HepG2 (cell line): Measurements from ENCODE around the gene PLCB1. TPM values are rescaled to one million over a fixed set of nuclear protein-coding genes. Genes with fewer than 3 reads are reported as not detected.

Experiments
- CHD4 ChIP-seq: fragments of 200-600 bp; sonication (generic); IDR thresholded peaks from 2 replicates; pipeline ENCODE4 v1.7.0; 2017; ENCODE audit warnings: mild to moderate bottlenecking, low read length, borderline replicate concordance
- GABPB1 ChIP-seq: IDR thresholded peaks from 2 replicates; pipeline ENCODE4 v1.6.1; 2016; ENCODE audit warnings: mild to moderate bottlenecking, missing genetic modification reagents, moderate library complexity, missing compliant biosample characterization
- GLMP ChIP-seq: sonication (generic); formaldehyde crosslinking; IDR thresholded peaks from 2 replicates; pipeline ENCODE4 v1.9.0; 2021; ENCODE audit warnings: missing genetic modification reagents, mild to moderate bottlenecking, borderline replicate concordance
- HES4 ChIP-seq: sonication (generic); formaldehyde crosslinking; IDR thresholded peaks from 2 replicates; pipeline ENCODE4 v1.9.0; 2021; ENCODE audit warnings: mild to moderate bottlenecking, missing genetic modification reagents, borderline replicate concordance
- HIC2 ChIP-seq: sonication (generic); formaldehyde crosslinking; IDR thresholded peaks from 2 replicates; pipeline ENCODE4 v1.9.0; 2022; ENCODE audit warnings: low read depth, missing genetic modification reagents
- HNRNPH1 ChIP-seq: fragments of 200-400 bp; formaldehyde crosslinking; optimal IDR thresholded peaks from 2 replicates; pipeline ENCODE3; 2017; ENCODE audit warnings: mild to moderate bottlenecking, low read depth, low read length
- MAFF ChIP-seq: IDR thresholded peaks from 2 replicates; pipeline ENCODE4 v1.6.1; 2011; ENCODE audit warnings: low read depth, low read length, improper control_type of control experiment
- MEIS1 ChIP-seq: sonication (generic); formaldehyde crosslinking; IDR thresholded peaks from 2 replicates; pipeline ENCODE4 v1.9.0; 2021; ENCODE audit warnings: mild to moderate bottlenecking, missing genetic modification reagents, moderate library complexity, borderline replicate concordance
- MIXL1 ChIP-seq: IDR thresholded peaks from 2 replicates; pipeline ENCODE4 v1.6.1; 2016
- NR2F6 ChIP-seq, 2 experiments: IDR thresholded peaks; 2 replicates each; pipeline ENCODE4 v1.6.1; 2016; ENCODE audit warnings: antibody characterized with exemption in 1 of 2, mild to moderate bottlenecking in 1 of 2
- PBX3 ChIP-seq: sonication (generic); formaldehyde crosslinking; IDR thresholded peaks from 2 replicates; pipeline ENCODE4 v1.8.1; 2023; ENCODE audit warnings: missing genetic modification reagents, inconsistent platforms, borderline replicate concordance
- PLSCR1 ChIP-seq: sonication (generic); formaldehyde crosslinking; IDR thresholded peaks from 2 replicates; pipeline ENCODE4 v1.5.0; 2020; ENCODE audit warnings: missing genetic modification reagents, mild to moderate bottlenecking, borderline replicate concordance
- RELA ChIP-seq: sonication (generic); formaldehyde crosslinking; IDR thresholded peaks from 2 replicates; pipeline ENCODE4 v1.4.0; 2020; ENCODE audit warnings: missing genetic modification reagents
- RNF2 ChIP-seq: fragments of 450-650 bp; conservative IDR thresholded peaks from 2 replicates; pipeline ENCODE4 v1.6.1; 2016; ENCODE audit warnings: low read depth
- TGIF2 ChIP-seq: IDR thresholded peaks from 2 replicates; pipeline ENCODE4 v1.6.1; 2016; ENCODE audit warnings: control low read depth, missing compliant biosample characterization
- ZBTB2 ChIP-seq: sonication (generic); formaldehyde crosslinking; IDR thresholded peaks from 2 replicates; pipeline ENCODE4 v1.8.0; 2022; ENCODE audit warnings: low read depth, missing genetic modification reagents
- ZNF224 ChIP-seq: sonication (generic); formaldehyde crosslinking; IDR thresholded peaks from 2 replicates; pipeline ENCODE4 v1.5.0; 2020; ENCODE audit warnings: mild to moderate bottlenecking, missing genetic modification reagents
- ZNF33B ChIP-seq: sonication (generic); formaldehyde crosslinking; IDR thresholded peaks from 2 replicates; pipeline ENCODE4 v1.5.1; 2020; ENCODE audit warnings: mild to moderate bottlenecking, missing genetic modification reagents
- ZNF616 ChIP-seq: sonication (generic); formaldehyde crosslinking; IDR thresholded peaks from 2 replicates; pipeline ENCODE4 v1.5.0; 2020; ENCODE audit warnings: low read depth, mild to moderate bottlenecking, missing genetic modification reagents
- ZNF687 ChIP-seq: sonication (generic); formaldehyde crosslinking; IDR thresholded peaks from 2 replicates; pipeline ENCODE4 v1.5.1; 2020; ENCODE audit warnings: mild to moderate bottlenecking, missing genetic modification reagents, moderate library complexity
- polyA plus RNA-seq, 8 experiments: library from polyadenylated mRNA; depleted of rRNA in 3 of 8; stranded (reverse) in 7 of 8; unstranded in 1 of 8; fragments of >200 nt; fragmentation: Illumina TruSeq in 4 of 8; extraction: Trizol in 4 of 8; gene quantifications; 2 replicates each; pipeline versions ENCODE4 v1.2.1 to v1.2.3, GENCODE V29; 2011 to 2016; ENCODE audit warnings: low read depth in 4 of 8, missing spikeins in 1 of 8, mixed read lengths in 1 of 8; ENCODE audit not compliant: insufficient read depth in 1 of 8
- total RNA-seq, 5 experiments: library from RNA; depleted of rRNA; stranded (reverse); fragments of >200 nt; fragmentation: Illumina TruSeq; extraction: Trizol; gene quantifications; 2 replicates each; pipeline ENCODE4 v1.2.3, GENCODE V29; 2016; ENCODE audit warnings: low read depth in 1 of 5

The PLCB1 gene
- total and polyA plus RNA-seq, 2 of the 13 experiments (the other 11 are each of a cell fraction or from before 2014, with no cell fraction given), result 42.4 to 55.9 TPM

GRCh38 chr20:8330319-8330784, 198.3 kb downstream of the PLCB1 start (continued):
- TF ChIP-seq ZNF616 (CRISPR knock-in tag), result no peak
- no peak for TF ChIP-seq GLMP (CRISPR knock-in tag)
- TF ChIP-seq RNF2, result no peak
- TF ChIP-seq GABPB1 (CRISPR knock-in tag), result no peak
- TF ChIP-seq HNRNPH1, result no peak
- no peak for TF ChIP-seq HES4 (CRISPR knock-in tag)
- no peak for TF ChIP-seq MIXL1 (CRISPR knock-in tag)
- no peak for TF ChIP-seq PBX3 (CRISPR knock-in tag)
- no peak for TF ChIP-seq NR2F6 (IDR thresholded peaks at IDR 0.05)
- no peak for TF ChIP-seq NR2F6 (CRISPR knock-in tag; IDR thresholded peaks at IDR 0.05)
- 0 out of 2 replicates have a peak, but pooled peaks have one; percentile 40 for TF ChIP-seq HIC2 (CRISPR knock-in tag)
- no peak for TF ChIP-seq PLSCR1 (CRISPR knock-in tag)
- no peak for TF ChIP-seq ZNF33B (CRISPR knock-in tag)
- TF ChIP-seq CHD4, result no peak
- no peak for TF ChIP-seq MEIS1
- TF ChIP-seq MAFF, result peak; percentile 24; the same call in 1 of the 2 replicates
- TF ChIP-seq ZNF224 (CRISPR knock-in tag), result no peak
- no peak for TF ChIP-seq ZBTB2 (CRISPR knock-in tag)
- no peak for TF ChIP-seq TGIF2
- TF ChIP-seq RELA (CRISPR knock-in tag), result no peak
- TF ChIP-seq ZNF687, result no peak
